ENCODE results near the gene TACC2.

The TACC2 gene

DNA sequence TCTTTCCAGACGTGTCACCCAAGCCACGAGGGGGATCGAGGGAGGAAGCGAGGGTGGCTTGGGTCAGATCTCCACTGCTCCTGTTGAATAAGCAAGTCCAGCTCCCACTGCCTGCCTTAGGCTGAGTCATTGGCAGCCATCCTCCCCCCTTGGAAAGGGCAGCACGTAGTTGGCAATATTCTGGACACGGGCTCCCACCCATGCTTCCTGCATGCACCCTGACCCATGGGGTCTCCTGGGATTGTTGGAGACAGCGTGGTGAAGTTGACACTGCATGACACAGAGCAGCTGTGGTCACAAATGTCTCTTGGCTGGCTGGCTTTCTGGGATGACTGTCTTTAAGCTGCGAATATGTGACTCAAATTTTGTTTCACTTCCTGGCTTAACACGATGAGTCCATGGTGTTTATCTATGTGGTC is 293.3 kb downstream of the TACC2 start:
- Mint-ChIP-seq H3K4me3 (no peak overlapping the region), H3K27me3 (peaks cover 20% of the 10 kb centered on the region), H3K4me1 (ENCODE audit: low read depth) (no peaks in the 10 kb centered on the region), H3K27ac (no peak overlapping the region), H3K36me3 (no peaks in the 10 kb centered on the region), H3K9me3 (ENCODE audit: low read depth) (no peaks in the 10 kb centered on the region)

DNA sequence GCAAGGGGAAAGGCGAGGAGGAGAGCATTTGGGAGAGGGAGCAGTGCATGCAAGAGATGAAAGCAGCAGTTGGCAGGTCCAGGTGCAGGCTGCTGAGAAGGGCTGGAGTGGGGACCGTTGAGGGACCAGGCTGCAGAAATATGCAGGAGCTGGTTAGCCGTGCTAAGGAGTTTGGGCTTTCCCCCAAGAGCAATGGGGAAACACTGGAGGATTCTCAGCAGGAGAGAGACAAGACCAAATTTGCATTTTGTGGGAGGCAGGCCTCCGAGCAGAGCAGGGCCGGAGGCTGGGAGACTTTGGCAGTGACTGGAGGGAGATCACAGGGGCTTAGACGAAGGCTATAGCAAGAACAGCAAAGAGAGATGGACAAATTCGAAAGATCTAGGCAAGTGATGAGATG is 293.9 kb downstream of the TACC2 start:
- no peak overlapping the region for H3K27ac Mint-ChIP-seq
- no peaks in the 10 kb centered on the region for H3K4me1 Mint-ChIP-seq (ENCODE audit: low read depth)
- H3K36me3 Mint-ChIP-seq = no peaks in the 10 kb centered on the region
- no peak overlapping the region for H3K4me3 Mint-ChIP-seq
- H3K27me3 Mint-ChIP-seq = peaks cover 20% of the 10 kb centered on the region
- no peaks in the 10 kb centered on the region for H3K9me3 Mint-ChIP-seq (ENCODE audit: low read depth)

DNA sequence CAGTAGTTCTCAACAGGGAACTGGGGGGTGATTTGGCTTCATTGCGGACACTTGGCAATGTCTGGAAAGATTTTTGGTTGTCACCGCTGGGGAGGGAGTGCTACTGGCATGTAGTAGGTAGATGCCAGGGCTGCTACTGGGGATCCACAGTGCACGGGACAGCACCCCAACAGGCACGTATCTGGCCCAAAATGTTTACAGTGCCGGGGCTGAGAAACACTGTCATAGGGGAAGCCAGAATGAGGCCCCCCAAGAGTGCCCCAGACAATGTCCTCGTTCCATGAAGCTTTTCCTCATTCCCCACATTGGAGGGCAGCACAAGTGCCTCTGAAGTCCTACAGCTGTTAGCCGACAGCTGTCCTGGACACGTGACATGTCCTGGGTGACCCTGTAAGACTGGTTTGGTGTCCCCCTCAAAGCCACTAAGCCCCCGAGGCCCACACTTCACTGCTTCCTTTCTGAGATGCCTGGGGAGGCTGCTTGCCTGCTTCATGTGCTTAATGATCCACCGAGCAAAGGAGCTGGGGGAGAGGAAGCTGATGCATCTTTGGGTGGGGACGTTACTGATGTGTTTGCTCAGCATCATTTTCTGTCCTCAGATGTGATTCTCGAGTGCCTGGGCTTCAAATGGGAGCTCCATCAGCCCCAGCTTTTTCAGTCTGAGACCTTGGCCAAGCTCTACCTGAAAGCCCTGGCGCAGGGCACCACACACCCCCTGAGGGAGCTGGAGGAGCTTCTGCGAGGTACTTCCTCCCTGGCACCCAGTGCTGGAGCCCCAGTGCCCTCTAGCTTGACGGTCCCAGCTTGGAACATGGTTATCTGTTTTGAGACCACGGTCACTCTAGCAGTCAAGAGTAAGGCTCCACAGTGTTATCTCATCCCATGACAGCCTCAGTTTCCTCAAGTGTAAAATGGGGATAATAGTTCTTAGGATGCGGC is 296.8 kb downstream of the TACC2 start:
- no peaks in the 10 kb centered on the region for H3K36me3 Mint-ChIP-seq
- peaks cover 13% of the 10 kb centered on the region for H3K27me3 Mint-ChIP-seq
- H3K9me3 Mint-ChIP-seq (ENCODE audit: low read depth) = no peaks in the 10 kb centered on the region
- H3K4me3 Mint-ChIP-seq = no peak overlapping the region
- H3K4me1 Mint-ChIP-seq (ENCODE audit: low read depth) = peaks cover 4% of the 10 kb centered on the region
- no peak overlapping the region for H3K27ac Mint-ChIP-seq

DNA sequence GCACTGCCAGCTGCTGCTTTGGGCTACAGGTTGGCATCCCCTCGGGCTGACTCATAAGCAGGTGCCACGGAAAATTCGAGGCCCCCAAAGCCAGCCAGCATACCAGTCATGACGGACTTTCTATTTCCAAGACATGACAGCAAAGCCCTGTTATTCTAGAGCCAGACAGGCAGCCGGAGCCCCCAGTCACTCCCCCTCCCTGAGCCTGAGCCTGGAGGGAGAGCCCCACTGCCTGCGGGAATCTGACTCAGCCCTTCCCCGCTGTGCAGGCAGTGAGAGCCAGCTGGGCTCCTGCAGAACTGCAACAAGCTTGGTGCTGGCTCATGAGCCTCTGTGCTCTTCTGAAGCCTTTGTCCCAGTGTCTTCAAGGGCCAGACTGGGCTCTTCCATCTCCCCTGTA is 297.9 kb downstream of the TACC2 start:
- H3K9me3 Mint-ChIP-seq (ENCODE audit: low read depth) = no peaks in the 10 kb centered on the region
- H3K36me3 Mint-ChIP-seq = no peaks in the 10 kb centered on the region
- H3K4me1 Mint-ChIP-seq (ENCODE audit: low read depth) = peaks cover 4% of the 10 kb centered on the region
- no peak overlapping the region for H3K27ac Mint-ChIP-seq
- H3K4me3 Mint-ChIP-seq = no peak overlapping the region
- H3K27me3 Mint-ChIP-seq = peaks cover 6% of the 10 kb centered on the region

DNA sequence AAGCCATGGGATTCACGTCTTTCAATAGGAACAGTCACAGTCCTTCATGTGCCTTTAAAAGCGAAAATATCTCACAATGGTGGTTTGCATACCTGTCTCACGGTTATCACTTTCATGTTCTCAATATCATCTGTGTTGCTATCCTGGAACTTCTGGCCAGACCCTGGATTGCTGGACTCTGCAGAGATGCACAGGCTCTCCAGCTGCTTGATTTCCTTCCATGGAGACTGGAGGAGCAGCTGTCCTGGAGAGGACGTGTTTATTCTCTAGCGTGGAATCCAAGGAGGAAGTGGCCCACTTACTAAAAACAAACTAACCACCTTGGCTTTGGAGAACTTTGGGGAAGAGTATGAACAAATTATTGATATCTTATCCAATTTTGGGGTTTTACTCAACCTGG is 298.6 kb downstream of the TACC2 start:
- no peaks in the 10 kb centered on the region for H3K9me3 Mint-ChIP-seq (ENCODE audit: low read depth)
- no peaks in the 10 kb centered on the region for H3K36me3 Mint-ChIP-seq
- H3K4me3 Mint-ChIP-seq = no peak overlapping the region
- H3K4me1 Mint-ChIP-seq (ENCODE audit: low read depth) = peaks cover 4% of the 10 kb centered on the region
- H3K27ac Mint-ChIP-seq = no peak overlapping the region
- peaks cover 2% of the 10 kb centered on the region for H3K27me3 Mint-ChIP-seq

DNA sequence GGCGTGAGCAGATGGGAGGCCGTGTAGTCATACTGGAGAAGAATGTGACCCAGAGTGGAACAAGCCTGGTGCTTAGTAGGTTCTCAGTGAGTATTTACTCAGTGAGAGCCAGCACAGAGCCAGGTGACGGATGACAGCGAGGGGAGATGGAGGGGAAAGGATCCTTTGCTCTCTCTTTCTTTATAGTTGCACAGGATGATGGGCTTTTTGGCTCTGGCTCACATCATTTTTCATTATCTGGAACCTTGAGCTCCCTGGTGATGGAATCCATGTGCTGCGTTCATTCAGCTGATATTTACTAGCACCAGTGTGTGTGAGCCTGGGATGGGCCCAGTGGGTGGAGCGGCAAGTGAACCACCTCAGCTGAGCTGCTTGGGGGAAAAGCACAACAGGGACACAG is 299.3 kb downstream of the TACC2 start:
- Mint-ChIP-seq H3K36me3 (no peaks in the 10 kb centered on the region), H3K27me3 (no peaks in the 10 kb centered on the region), H3K4me3 (no peak overlapping the region), H3K27ac (no peak overlapping the region), H3K9me3 (ENCODE audit: low read depth) (no peaks in the 10 kb centered on the region), H3K4me1 (ENCODE audit: low read depth) (peaks cover 5% of the 10 kb centered on the region)

DNA sequence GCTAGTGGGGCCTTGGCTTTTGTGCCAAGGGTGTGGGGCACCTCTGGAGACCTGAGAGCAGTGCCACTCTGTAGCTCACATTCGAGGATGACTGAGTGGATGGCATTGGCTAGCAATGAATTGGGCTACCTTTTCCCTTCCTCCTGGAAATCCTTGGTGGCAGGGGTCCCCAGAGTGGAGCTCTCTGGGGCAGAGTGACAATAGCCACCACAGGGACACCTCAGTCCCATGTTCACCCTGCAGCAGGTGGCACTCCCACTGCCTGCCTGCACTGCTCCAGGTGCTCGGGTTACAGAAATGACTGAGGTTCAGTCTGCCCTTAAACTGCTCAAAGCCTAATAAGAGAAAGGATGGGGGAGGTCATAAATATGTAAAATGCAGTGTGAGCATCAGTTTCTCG is 300.0 kb downstream of the TACC2 start:
- no peaks in the 10 kb centered on the region for H3K9me3 Mint-ChIP-seq (ENCODE audit: low read depth)
- H3K4me1 Mint-ChIP-seq (ENCODE audit: low read depth) = peaks cover 6% of the 10 kb centered on the region
- no peaks in the 10 kb centered on the region for H3K27me3 Mint-ChIP-seq
- no peaks in the 10 kb centered on the region for H3K36me3 Mint-ChIP-seq
- H3K27ac Mint-ChIP-seq = no peak overlapping the region
- H3K4me3 Mint-ChIP-seq = no peak overlapping the region

DNA sequence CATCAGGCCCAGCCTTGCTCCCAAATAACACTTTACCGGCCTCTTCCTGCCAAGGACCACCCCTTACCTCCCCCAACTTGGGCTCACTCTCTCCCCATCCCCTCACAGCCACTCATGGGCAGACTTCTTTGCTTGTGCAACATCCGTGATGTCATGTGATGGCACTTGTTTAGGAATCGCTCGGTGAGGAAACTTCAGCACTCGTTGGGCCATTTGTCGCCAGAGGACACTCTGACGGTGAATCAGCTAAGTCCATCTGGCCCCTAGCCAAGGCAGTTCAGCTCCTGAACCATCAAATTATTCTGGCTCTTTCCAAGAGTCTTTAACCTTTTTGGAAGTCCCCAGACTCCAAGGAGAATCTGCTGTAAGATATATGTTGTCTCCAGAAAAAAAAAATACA is 301.4 kb downstream of the TACC2 start:
- H3K4me1 Mint-ChIP-seq (ENCODE audit: low read depth) = peaks cover 12% of the 10 kb centered on the region

DNA sequence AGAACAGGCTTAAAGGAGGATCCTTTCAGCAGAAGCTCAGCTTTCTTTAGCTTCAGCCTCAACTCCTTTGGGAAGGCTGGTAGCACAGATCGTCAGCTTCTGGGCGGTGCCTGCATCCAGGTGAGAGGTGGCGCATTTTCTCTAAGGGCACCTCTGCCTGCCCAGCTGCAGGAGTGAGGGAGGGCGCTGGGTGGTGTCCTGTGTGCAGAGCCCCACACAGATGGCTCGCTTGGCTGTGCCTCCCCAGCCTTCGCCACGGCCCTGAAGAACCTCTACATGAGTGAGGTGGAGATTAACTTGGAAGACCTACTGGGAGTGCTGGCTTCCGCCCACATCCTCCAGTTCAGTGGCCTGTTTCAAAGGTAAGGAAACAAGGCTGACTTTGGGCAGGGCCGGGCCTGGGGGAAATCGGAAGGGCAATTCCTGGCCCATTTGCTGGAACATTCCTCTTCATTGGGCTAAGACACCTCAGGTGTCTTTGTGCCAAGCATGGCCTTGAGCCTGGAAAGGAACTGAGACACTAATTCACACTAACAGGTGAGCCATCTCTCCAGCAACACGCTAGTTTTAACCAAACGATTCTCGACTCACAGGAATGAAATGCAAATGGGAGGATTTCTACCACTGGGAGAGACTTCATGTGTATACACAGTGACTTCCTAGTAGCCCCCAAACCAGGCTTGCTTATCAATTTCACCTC is 302.0 kb downstream of the TACC2 start:
- Mint-ChIP-seq H3K36me3 (no peaks in the 10 kb centered on the region), H3K27ac (no peak overlapping the region), H3K4me3 (no peak overlapping the region), H3K27me3 (no peaks in the 10 kb centered on the region), H3K9me3 (ENCODE audit: low read depth) (no peaks in the 10 kb centered on the region), H3K4me1 (ENCODE audit: low read depth) (peaks cover 14% of the 10 kb centered on the region)

More for the DNA sequence above, 301.4 kb downstream of the TACC2 start:
- no peaks in the 10 kb centered on the region for H3K9me3 Mint-ChIP-seq (ENCODE audit: low read depth)
- no peak overlapping the region for H3K27ac Mint-ChIP-seq
- H3K27me3 Mint-ChIP-seq = no peaks in the 10 kb centered on the region
- H3K4me3 Mint-ChIP-seq = no peak overlapping the region
- no peaks in the 10 kb centered on the region for H3K36me3 Mint-ChIP-seq

DNA sequence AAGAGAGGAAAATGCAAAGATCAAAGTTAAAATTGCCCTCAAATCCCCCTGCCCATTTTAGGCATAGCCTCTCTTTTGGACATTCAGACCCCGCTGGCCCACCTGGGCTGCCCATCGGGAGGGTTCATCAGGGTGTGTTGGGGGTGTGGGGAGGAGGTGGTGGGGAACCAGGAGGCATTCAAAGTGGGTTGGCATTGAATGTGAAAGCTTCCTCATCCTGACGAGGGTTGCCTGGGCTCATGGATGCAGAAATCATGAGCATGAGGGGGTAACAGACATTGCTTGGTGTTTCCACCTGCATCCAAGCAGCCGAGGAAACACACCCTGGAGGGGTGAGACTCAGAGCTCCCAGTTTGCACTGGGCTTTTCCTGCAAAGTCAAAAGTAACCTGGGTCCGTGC is 302.8 kb downstream of the TACC2 start:
- no peaks in the 10 kb centered on the region for H3K27me3 Mint-ChIP-seq
- H3K4me1 Mint-ChIP-seq (ENCODE audit: low read depth) = peaks cover 14% of the 10 kb centered on the region
- no peaks in the 10 kb centered on the region for H3K36me3 Mint-ChIP-seq
- H3K9me3 Mint-ChIP-seq (ENCODE audit: low read depth) = no peaks in the 10 kb centered on the region
- H3K4me3 Mint-ChIP-seq = no peak overlapping the region
- no peak overlapping the region for H3K27ac Mint-ChIP-seq

DNA sequence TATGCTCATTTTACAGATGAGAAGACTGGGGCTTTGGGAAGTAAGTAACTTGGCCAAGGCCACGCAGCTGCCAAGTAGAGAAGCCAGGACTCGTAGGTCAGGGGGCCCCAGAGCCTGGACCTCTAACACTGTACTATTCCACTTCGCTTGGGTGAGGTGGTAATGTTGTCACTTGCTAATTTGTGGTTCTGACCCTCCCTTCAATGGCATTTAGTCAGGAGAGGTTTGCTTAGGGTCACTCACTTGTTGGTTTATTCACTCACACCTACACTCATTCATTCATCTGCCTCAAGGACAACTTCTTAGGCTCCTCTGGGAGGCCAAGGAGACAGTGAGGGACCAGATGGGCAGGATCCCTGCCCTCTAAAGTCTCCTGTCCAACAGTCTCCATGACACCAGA is 303.4 kb downstream of the TACC2 start:
- Mint-ChIP-seq H3K36me3 (no peaks in the 10 kb centered on the region), H3K27me3 (no peaks in the 10 kb centered on the region), H3K9me3 (ENCODE audit: low read depth) (no peaks in the 10 kb centered on the region), H3K27ac (no peak overlapping the region), H3K4me1 (ENCODE audit: low read depth) (peaks cover 14% of the 10 kb centered on the region), H3K4me3 (no peak overlapping the region)

DNA sequence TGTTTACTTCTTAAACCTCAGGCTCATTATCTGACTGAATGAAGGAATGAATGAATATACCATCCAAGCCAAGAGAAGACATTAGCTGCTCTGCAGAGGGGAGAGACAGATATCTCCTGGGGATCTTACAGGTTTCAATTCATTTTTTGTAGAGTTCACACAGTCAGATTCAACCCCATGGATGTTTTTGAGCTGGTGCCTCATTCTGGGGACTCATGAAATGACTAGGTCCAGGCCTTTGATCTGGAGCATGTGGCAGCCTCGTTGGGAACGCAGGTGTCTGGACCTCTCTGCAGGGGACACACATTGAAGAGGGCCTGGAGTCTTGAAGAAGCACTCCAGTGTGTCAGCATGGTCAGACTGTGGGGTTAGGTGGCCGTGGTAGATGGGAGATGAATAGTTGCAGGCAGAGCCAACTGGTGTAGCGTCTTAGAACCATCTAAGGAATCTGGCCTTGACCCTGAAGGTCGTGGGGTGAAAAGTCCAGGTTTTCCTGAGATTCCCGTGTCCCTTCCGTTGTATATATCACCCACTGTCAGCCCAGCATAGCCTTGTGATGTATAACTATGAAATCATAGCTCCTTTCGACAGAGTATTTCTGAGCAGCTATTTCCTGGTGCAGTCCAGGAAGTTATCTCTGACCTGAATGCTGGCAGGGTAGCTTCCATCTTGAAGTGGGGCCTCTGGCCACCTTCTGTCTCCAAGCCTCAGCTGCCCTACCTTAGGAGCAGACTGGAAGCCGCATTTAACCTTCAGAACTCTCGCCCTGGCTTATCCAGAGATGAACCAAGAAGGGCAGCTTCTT is 304.4 kb downstream of the TACC2 start:
- no peak overlapping the region for H3K27ac Mint-ChIP-seq
- no peaks in the 10 kb centered on the region for H3K36me3 Mint-ChIP-seq
- H3K9me3 Mint-ChIP-seq (ENCODE audit: low read depth) = no peaks in the 10 kb centered on the region
- no peak overlapping the region for H3K4me3 Mint-ChIP-seq
- H3K4me1 Mint-ChIP-seq (ENCODE audit: low read depth) = peaks cover 14% of the 10 kb centered on the region
- no peaks in the 10 kb centered on the region for H3K27me3 Mint-ChIP-seq

DNA sequence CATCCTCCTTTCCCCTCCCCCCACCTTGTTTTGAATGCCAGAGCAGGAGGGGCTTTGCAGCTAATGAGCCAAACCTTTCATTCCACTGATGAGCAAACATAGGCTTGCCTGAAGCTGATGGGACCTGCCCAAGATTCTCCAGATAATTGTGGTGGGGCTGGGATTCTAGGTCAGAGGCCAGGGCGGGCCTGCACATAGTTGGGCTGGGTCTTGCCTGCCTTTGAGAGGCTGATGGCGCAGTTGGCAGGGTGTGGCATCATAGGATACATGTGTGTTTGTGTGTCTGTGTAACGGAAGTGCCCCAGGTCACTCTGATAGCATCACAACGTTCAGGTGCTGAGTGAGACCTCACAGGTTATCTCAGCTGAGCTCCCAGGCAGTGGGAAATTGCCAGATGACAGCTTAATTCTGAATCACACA is 305.0 kb downstream of the TACC2 start:
- Mint-ChIP-seq H3K27ac (no peak overlapping the region), H3K36me3 (no peaks in the 10 kb centered on the region), H3K27me3 (no peaks in the 10 kb centered on the region), H3K9me3 (ENCODE audit: low read depth) (no peaks in the 10 kb centered on the region), H3K4me3 (no peak overlapping the region), H3K4me1 (ENCODE audit: low read depth) (peaks cover 17% of the 10 kb centered on the region)

DNA sequence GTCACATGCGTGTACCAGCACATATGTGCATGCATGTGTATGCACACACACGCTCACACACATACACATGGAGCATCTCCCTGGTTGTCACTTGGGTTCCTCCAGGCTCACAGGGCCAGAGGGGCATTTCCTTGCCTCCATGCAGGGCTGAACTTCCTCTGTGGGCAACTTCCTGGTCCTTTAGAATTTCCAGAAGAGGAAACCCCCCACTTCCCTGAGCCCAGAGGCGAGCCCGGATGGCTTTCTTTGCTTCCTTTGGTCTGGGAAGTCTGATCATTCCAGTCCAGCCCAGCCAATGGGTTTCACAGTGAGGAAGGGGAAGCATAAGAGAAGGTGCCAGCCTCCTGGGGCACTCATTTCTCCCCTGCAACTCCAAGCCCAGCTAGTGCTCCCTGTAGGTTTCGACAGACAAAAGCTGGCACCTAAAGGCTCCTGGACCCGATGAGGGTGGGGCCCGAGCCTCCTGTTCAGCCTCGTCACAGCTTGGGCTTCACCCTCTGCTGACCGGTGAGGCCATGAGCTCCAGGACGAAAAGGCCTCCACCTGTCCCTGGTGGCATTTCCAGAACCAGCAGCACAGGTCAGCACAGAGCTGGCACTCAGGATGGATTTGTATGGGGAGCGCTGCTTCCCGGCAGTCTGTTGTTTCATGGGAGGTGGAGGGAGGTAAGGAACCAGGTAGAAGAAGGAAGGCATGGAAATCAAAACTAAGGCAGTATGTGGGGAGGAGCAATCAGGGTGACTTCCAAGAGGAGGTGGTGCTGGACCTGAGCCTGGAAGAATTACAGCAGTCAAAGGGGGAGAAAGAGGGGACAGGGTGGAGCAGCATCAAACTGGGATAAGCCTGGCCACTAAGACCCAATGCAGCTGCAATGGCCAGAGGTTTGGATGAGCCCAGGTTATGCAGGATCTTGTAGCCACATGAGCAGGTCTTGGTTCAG is 305.8 kb downstream of the TACC2 start:
- Mint-ChIP-seq H3K4me3 (no peak overlapping the region), H3K36me3 (no peaks in the 10 kb centered on the region), H3K9me3 (ENCODE audit: low read depth) (no peaks in the 10 kb centered on the region), H3K4me1 (ENCODE audit: low read depth) (peaks cover 18% of the 10 kb centered on the region), H3K27me3 (peaks cover 2% of the 10 kb centered on the region), H3K27ac (no peak overlapping the region)
